Body of pancreas (tissue), 4 donors: ENCODE data around the gene TEX9.

Experiments
- CTCF ChIP-seq, 7 experiments: fragments of 450-650 bp in 4 of 7; fragments of 200-600 bp in 3 of 7; sonication (generic) in 3 of 7; IDR thresholded peaks; one replicate each; pipeline ENCODE4 v1.5.1; 2016 to 2019; ENCODE audit warnings: antibody characterized with exemption in 7 of 7
- POLR2A ChIP-seq, 3 donors: fragments of 450-650 bp; IDR thresholded peaks; one replicate each; pipeline ENCODE4 v1.6.1; 2016; ENCODE audit warnings: antibody characterized with exemption in 3 of 3, mild to moderate bottlenecking in 2 of 3

GRCh38 chr15:56410721-56411120, 45.5 kb downstream of the TEX9 start:
- TF ChIP-seq CTCF (IDR thresholded peaks at IDR 0.05) (no peak), POLR2A (IDR thresholded peaks at IDR 0.05) (no peak)
